GM20000 (cell line): ENCODE results near the gene GDF7.

Experiments
- DNase-seq: peaks from one replicate; pipeline ENCODE4 v3.0.0; 2012; ENCODE audit warnings: low spot score
- TF ChIP-seq, protein P1 (sequence below): IDR thresholded peaks from 2 replicates; pipeline ENCODE4 v1.5.1; 2012; ENCODE audit warnings: mild to moderate bottlenecking, control low read depth; ENCODE audit errors: extremely low read depth, missing control alignments

The GDF7 gene

GRCh38 chr2:20666304-20667150 lies at the start of gene GDF7:
GDF7 (plus strand) TSS chr2:20667144; CDS start chr2:20667240, 96 bp downstream.
- TF ChIP-seq, protein P1, sequence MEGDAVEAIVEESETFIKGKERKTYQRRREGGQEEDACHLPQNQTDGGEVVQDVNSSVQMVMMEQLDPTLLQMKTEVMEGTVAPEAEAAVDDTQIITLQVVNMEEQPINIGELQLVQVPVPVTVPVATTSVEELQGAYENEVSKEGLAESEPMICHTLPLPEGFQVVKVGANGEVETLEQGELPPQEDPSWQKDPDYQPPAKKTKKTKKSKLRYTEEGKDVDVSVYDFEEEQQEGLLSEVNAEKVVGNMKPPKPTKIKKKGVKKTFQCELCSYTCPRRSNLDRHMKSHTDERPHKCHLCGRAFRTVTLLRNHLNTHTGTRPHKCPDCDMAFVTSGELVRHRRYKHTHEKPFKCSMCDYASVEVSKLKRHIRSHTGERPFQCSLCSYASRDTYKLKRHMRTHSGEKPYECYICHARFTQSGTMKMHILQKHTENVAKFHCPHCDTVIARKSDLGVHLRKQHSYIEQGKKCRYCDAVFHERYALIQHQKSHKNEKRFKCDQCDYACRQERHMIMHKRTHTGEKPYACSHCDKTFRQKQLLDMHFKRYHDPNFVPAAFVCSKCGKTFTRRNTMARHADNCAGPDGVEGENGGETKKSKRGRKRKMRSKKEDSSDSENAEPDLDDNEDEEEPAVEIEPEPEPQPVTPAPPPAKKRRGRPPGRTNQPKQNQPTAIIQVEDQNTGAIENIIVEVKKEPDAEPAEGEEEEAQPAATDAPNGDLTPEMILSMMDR = no peak
- peak; percentile 75 for DNase-seq

- TF ChIP-seq, protein P1 = no peak
- DNase-seq = no peak
Observed at GRCh38 chr2:20617892-20618467, 49.0 kb upstream of the GDF7 start.

- TF ChIP-seq, protein P1 = no peak
- no peak for DNase-seq
Observed at GRCh38 chr2:20618468-20618885, 48.5 kb upstream of the GDF7 start.

DNA sequence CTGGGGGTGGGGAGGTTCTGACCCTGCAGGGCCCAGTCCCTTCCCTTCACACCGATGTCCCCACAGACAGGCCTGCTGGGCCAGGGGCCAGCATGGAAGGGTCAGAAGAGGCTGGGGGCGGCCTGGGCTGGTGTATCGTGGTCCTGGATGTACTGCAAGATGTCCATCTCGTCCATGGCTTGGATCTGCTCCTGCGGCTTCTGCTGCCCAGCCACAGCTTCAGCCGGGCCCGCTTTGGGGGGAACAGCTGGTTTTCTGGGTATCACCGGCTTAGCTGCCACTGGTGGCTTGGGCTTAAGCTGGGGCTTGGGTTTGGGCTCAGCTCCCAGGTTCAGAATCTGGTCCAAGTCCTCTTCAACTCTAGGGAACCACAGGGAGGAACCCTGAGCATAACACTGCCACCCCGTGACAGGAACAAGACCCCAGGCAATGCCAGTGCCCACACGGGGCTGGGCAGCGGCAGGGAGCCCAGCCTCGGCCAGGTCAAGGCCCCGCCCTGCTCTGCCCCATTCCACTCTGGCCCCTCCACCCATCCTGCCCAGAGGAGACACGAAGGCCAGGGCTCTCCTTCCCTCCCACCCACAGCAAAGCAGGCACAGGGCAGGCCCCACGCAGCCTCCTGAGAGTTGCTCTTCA lies 47.9 kb upstream of the GDF7 start:
- DNase-seq = no peak
- TF ChIP-seq, protein P1 = no peak

GRCh38 chr2:20619624-20620024 lies 47.3 kb upstream of the GDF7 start:
- no peak for DNase-seq
- TF ChIP-seq, protein P1 = no peak

GRCh38 chr2:20620271-20620681 lies 46.7 kb upstream of the GDF7 start:
- TF ChIP-seq, protein P1 = no peak
- DNase-seq = no peak
